ENCODE results near the gene GGA1.
A peak's percentile ranks its signal among the peaks of the same experiment; 100 is the strongest.

GGA1 gene

DNA sequence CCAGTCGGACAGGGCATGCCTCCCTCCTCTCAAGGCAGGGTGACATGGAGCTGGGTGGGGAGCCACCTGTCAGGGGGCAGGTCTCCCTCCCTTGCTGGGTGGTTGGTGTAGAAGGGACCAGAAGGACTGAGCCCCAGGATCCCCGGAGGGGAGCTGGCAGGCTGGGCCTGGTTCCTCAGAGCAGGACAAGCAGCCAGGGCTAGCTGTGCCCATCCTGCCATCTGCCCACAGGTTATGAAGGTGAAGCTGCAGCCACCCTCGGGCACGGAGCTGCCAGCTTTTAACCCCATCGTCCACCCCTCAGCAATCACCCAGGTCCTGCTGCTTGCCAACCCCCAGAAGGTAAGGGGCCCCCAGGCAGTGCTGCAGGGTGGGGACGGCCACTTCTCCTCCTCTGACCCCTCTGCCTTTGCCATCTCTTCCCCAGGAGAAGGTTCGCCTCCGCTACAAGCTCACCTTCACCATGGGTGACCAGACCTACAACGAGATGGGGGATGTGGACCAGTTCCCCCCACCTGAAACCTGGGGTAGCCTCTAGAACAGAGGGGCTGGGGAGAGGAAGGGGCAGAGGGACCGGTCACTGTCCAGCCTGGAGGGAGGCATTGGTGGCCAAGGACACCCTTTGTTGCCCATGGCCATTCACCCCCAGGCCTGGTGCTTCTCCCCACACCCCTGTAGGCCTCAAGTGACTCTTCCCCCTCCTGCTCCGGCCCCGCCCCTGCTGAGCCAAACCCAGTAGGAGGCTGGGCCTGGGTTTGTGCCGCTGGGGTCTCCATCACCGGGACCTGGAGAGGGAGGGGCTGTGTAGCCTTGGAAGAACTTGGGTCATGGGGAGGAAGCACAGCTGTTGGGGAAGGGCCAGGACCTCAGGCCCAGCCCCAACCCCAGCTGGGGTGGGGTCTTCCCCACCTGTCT is 23.8 kb downstream of the GGA1 start:
- DNase-seq, result no peak

GRCh38 chr22:37633089-37633624 is 24.5 kb downstream of the GGA1 start:
- DNase-seq, result peak; percentile 51 to 65

GRCh38 chr22:37633625-37634416 is 25.2 kb downstream of the GGA1 start:
- peak; percentile 60 to 75 for DNase-seq

DNA sequence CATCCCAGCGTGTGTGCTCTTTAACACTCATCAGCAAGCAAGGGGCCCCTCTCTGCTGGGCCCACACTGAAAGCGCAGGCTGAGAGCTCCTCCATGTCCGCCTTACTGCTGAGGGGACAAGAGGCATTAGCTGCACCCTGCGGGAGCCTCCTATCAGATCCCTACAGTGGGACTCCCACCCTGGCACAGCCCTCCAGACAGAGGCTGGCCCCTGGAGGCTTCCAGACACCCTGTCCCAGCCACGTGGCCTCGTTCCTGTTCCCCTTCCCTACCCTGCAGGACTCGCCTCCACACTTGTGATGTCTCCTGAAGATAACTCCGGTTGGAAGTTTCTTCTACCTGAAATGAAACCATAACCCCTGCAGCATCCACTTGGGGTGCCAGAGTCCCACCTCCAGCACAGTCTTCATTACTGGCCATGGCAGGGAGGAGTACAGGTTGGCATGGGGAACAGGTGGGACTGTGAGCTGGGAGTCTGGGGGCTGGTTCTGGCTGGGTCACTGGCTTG is 25.8 kb downstream of the GGA1 start:
- peak in 1 of 2 donors; percentile 34 for DNase-seq

- no peak for DNase-seq
Observed at GRCh38 chr22:37635157-37635556, 26.5 kb downstream of the GGA1 start.

GRCh38 chr22:37636186-37636948 is 27.7 kb downstream of the GGA1 start:
- peak in 1 of 2 donors; percentile 31 for DNase-seq

GRCh38 chr22:37636949-37637273 is 28.3 kb downstream of the GGA1 start:
- DNase-seq, result no peak

GRCh38 chr22:37638391-37639069 is 29.9 kb downstream of the GGA1 start:
- DNase-seq, result peak in 1 of 2 donors; percentile 53

DNA sequence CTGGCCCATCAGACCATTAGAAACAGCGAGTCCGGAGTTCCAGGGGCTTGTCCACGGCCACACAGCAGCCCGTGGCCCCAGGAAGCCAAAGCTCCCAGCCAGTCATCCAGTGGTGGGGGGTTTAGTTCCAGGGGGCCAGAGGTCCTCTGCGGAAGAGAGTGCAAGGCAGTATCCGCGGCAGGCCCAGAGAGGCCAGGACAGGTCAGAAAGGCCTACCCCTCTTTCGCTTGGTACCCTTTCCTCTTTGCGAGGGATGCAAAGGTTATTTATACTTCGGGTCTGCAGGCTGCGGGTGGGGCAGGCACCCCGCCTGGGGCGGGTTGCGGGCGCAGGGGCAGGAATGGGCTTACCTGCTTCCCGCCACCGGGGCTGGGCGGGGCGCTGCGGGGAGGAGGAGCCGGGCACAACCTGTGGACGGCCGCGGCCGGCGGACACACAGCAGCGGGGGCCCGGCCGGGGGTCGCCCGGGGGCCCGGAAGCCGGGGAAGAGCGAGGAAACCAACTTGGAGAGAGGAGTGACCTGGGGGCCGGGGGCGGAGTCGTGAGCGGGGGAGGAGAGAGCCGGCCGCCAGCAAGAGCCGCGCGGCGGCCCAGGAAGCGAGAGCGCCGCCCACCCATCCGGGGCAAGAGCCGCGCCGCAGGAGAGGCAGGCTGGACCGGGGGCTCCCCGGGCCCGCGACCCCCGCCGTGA is 30.6 kb downstream of the GGA1 start, which contains the start of gene SH3BP1:
SH3BP1 (plus strand) TSS at position 600 of the 691 bp plus-strand sequence. CDS start 119 bp downstream, outside the sequence.
- DNase-seq, result peak; percentile 42 to 64

DNA sequence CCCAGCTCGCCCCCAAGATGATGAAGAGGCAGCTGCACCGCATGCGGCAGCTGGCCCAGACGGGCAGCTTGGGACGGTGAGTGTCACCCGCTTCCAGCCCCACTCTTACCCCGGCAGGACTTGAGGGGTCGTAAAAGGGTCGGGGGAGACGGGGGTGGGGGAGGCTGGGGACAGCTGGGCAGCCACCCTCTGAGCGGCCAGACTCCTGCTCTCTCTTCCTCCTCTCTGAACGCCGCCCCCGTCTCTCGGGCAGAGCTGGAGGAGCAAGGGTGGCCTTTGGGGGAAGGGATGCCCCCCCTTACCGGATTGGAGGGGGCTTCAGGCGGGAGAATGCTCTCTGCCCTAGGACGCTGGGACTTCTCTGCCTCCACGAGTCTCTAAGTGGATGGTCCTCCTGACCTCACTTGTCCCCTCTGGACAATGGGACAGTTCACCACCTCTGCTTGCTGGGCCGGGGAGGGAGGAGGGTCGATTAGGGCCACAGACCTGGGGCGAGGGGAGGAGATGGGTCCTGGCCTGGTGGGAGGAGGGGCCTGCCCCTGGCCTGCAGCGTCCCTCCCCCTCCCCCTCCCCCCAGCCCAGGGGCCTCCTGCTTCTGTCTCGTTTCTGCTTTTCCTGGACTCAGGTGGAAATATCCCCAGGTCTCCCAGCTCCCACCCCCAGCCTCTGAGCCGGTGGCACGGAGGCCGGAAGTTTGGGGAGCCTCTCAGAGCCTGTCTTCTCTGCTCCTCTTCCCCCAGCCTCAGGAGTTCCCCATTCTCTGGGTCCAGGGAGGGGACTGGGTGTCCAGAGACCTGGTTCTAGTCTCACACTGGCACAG is 31.3 kb downstream of the GGA1 start:
- peak; percentile 29 to 37 for DNase-seq

GRCh38 chr22:37640591-37641560 is 32.2 kb downstream of the GGA1 start:
- peak in 1 of 2 donors; percentile 37 for DNase-seq

- no peak for DNase-seq
Observed at GRCh38 chr22:37641561-37641949, 32.9 kb downstream of the GGA1 start.

DNA sequence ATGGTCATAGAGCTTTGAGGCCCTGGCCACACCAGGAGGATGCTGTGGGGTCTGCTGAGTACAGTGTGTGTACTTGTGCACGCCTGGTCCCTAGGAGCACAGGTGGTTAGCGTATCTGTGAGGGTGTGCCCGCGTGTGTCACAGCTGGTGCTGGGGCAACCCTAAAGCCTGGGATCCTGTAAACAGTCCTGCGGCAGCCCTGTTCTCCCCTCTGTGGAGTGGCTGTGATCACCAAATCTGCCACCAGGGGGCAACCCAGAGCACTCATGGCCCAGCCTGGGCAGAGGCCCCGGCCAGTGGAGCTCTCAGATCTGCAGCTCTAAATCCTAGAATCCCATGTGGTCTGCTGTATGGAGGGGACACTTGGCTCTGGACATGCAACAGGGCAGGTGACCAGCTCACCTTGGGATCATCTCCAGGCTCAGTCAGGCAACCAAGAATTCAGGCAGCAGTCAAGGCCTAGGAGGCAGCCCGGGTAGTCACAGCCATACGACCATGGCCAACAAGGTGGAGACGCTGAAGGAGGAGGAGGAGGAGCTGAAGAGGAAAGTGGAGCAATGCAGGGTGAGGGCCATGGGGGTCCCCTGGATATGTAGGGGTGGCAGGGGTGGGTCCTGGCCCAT is 34.7 kb downstream of the GGA1 start:
- peak; percentile 83 to 85 for DNase-seq

DNA sequence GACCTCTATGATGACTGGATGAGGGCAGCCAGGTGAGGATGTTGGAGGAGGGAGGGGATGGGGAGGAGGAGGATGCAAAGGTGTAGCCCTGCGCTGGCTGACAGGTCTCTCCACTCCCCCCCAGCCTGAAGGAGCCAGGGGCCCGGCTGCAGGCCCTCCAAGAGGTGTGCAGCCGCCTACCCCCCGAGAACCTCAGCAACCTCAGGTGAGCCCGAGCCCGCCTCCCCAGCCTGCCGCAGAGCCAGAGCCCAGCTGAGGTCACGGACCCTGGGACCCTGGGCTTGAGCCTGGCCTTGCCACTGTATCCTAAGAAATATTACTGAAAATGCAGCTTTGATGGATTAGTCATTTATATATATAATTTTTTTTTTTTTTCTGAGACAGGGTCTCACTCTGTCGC is 38.7 kb downstream of the GGA1 start:
- DNase-seq, result no peak

- DNase-seq, result no peak
Observed at GRCh38 chr22:37647928-37648327, 39.3 kb downstream of the GGA1 start.

DNA sequence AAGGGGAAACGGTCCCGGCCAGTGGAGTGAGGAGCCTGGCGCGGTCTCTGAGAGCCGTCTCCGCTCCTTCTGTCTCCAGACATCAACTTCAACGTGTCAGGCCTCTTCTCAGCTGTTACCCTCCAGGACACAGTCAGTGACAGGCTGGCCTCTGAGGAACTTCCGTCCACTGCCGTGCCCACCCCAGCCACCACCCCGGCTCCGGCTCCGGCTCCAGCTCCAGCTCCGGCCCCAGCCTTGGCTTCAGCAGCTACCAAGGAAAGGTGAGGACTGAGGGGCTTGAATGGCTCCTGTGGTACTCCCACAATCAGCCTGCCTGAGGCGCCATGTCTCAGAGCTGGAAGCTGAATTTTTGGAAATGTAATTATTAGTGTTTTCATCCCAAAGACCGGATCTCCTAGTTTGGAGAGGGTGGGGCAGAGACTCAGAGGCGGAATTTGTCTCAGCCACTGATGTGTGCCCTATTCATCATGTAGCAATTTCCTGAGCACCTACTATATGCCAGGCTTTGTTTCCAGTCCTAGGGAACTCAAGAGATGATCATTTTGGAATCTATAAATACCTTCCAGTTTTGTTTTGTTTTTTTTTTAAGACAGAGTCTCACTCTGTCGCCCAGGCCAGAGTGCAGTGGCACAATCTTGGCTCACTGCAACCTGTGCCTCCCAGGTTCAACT is 42.0 kb downstream of the GGA1 start:
- no peak for DNase-seq

DNA sequence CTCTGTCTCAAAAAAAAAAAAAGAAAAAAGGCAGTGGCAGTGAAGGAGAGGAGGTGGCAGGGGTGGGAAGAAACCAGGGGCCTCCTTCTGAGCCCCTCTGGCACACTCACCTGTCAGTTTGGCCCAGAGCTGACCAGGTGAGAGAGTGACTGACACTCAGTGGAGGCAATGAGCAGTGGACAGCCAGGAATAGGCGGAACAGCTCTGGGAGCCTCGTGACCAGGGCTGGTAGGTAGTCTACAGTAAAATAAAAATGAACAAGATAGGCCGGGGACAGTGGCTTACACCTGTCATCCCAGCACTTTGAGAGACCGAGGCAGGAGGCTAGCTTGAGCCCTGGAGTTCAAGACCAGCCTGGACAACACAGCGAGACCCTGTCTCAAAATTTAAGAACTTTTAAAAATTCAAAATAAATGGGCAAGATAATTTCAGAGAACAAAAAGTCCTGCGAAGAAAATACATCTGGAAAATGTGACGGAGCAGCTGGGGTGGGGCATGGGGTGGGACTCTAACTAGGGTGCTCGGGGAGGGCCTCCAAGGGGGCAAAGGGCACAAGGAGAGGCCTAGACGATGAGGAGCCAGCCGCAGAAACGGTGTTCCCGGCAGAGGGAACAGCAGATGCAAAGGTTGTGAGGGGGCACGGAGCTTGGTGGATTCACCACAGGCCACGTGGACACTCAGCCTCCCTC is 46.1 kb downstream of the GGA1 start:
- no peak for DNase-seq

GRCh38 chr22:37655252-37655563 is 46.6 kb downstream of the GGA1 start:
- DNase-seq, result no peak
